ENCODE results near the gene MEI1.
"Not testable (repeated sequence)": the region's sequence is repeated elsewhere in the genome, so short reads cannot be mapped to it uniquely, and the experiment has no call there.

MEI1 gene

DNA sequence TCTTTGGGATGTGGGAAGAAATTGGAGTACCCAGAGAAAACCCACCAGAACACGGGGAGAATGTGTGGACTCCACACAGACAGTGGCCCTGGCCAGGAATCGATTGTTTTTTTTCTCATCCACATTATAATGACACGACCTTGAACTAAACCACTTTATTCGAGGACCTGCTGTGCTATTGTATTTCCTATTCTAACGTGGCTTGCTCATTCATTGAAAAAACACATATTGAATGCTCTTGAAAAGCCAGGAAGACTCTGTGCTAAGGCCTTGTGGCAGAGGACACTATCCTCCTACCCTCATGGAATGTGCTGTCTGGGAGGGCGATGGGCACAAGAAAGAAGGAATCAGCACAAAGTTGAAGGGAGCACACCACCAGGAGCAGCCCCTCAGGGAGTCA lies 124.5 kb downstream of the MEI1 start:
- no peak for DNase-seq

DNA sequence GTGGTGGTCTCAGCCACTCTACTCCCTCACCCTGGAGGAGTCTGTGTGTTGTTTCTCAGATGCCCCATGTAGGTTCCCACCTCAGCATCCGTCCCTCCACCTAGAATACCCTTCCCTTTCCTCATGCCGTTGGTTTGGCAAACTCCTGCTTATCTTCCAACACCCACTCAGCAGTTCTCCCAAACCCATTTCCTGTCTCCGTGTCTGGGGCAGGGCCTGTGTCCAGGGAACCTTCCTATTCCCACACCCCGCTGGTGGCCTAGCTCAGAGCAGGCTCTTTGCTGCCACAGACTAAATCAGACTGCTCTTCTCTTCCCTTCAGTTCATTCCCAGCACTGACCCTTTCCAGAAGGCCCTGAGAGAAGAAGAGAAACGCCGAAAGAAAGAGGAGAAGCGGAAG lies 126.1 kb downstream of the MEI1 start:
- DNase-seq: no peak

DNA sequence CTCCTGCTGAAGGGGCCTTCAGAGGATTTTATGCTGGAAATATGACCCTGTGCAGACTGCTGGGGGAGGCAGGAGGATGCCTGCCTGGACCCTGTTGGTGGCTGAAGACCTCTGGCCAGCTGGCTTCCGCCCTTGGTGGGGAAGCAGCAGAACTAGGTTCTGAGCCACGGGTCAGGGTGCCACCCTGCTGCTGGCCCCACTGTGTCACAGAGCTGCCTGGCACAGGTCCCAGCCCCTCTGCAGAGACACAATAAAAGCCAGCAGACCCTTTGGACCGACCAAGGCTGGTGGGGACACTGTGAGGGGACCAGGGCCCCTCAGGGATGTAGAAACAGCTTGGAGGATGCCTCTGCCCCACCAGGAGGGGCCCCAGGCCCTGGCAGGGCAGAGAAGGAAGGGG lies 126.7 kb downstream of the MEI1 start:
- no peak for DNase-seq

DNA sequence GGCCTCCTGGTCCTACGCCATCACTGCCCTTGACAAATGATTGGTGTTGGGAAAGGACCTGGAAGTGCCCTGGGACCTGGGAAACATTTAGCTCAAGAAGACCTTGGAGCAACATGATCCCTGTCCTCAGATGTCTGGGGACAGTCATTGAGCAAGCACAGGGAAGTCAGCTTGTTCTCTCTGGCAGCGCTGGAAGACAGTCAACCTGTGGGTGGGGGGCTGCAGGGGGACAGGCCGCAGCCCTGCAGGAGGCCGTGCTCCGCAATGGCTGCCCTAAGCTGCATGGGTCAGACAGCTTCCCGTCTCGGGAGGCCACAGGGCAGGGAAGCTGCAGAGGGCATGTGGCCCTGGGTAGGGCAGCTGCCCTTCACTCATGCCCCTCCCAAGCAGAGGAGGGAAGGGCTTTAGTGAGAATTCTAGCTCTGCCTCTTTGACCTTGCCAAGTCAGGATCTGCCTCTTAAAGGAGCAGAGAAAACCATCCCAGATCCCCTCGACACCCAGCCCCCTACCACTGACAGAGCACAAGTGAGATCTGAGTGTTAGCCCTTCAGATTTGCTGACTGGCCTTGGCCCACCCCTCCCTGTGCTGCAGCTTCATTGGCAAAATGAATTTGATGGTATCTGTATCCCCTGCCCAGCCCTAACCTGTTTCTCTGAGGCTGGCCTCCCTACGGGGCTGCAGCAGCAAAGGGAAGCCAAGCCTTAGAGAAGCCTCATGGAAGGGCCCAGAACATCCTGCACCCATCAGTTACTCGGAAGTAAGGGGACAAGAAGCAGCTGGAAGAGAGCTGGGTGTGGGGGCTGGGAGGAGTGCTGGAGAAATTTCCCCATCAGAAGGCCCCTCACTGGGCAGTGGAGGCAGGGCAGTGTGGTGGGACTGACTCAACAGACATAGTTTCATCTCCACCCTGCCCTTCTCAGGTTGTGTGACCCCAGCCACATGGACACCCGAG lies 127.4 kb downstream of the MEI1 start:
- no peak for DNase-seq

DNA sequence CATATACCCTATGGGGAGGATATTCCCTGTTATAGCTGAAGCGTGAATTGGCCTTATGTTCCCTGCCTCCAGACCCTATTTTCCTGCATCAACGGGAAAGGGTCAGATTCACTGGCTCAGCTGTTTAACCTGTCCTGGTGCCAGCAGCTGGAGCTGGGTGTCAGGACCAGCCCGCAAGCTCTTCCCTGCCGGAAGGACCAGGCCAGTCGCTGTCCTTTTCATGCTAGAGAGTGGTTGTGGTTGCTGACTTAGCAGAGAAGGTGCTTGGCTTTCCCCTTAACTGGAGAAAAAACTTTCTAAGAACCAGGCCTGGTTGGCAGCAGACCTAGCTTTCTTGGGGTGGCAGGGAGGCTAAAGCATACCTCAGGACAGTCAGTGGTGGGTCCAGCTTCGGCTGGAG lies 128.4 kb downstream of the MEI1 start:
- no peak for DNase-seq

DNA sequence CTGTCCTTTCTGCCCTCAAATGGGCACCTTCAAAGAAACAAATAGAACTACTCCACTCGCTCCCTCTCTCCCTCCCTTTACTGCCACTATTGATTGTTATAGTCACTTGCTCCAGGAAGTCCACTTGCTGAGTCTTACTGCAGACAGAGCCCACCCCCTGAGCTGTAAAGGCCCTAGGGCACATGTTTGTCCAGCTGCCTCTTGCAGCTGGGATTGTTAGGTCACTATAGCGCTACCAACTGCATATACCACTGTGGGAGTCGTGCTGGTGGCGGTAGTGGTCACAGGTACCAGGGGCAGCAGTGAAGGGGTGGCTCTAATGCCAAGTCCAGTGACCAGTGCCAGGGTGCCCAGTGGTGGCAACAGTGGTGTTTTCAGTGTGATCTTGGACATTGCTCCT lies 129.2 kb downstream of the MEI1 start:
- DNase-seq: no peak

DNA sequence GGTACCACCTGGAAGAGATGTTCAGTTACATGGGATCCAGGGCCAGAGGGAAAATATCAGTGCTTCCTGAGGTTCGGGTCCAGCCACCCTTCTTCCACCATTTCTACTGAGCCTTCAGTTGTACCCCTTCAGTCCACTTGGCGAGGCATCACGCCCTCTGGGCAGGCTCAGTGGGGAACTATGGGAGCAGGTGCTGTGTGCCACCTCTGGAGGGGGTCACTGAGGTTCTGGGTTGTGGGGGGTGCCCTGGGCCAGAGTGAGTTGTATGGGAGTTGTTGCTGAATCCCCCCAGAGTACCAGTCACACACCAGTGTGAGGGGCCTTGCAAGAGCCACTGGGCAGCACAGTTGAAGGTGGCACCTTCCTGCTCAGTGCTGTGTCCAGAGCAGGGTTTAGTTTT lies 130.9 kb downstream of the MEI1 start:
- DNase-seq: no peak

DNA sequence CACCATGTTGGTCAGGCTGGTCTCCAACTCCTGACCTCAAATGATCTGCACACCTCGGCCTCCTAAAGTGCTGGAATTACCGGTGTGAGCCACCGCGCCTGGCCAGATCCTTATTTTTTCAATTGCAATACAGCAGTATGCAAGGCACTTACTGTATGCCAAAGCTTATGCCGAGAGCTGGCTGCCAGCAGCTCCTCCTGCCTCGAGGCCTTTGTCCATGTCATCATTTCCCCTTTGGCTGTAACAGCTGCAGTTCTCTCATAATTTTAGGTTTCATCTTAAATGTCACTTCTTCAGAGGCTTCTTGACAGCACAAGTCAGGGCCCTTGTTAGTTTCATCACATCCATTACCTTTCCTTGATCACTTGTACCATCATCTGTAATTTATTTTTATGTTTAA lies 132.1 kb downstream of the MEI1 start:
- DNase-seq: peak; percentile 80

DNA sequence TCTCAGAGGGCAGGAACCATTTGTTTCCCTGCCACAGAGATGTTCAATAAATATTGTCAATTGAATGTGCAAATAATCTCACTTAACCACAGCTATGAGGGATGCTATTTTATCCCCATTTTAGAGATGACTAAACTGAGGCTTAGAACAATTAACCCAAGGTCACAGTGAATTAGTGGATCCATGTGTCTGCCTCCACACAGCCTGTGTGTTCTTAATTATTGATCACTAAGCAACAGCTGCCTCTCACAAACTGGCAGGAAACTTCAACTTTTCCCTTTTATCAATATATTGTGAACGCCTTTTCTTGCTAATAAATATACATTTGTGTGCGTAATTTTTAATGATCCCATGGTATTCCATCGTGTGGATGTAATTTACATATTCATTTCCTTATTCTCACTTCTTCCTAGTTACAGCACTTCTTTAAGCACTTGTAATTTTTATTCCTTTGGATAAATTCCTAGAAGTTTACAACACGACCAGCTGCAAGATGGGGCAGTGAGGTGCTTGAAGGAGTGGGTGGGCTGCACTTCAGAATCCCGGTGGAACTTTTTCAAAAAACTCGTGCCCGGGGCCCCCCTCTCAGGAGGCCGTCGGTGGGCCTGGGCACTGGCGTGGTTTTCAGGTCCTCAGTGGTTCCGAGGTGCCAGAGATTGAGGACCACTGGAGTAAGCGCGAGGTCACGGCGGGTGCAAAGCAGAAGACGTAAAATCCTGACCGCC lies 132.7 kb downstream of the MEI1 start:
- DNase-seq: peak; percentile 41

DNA sequence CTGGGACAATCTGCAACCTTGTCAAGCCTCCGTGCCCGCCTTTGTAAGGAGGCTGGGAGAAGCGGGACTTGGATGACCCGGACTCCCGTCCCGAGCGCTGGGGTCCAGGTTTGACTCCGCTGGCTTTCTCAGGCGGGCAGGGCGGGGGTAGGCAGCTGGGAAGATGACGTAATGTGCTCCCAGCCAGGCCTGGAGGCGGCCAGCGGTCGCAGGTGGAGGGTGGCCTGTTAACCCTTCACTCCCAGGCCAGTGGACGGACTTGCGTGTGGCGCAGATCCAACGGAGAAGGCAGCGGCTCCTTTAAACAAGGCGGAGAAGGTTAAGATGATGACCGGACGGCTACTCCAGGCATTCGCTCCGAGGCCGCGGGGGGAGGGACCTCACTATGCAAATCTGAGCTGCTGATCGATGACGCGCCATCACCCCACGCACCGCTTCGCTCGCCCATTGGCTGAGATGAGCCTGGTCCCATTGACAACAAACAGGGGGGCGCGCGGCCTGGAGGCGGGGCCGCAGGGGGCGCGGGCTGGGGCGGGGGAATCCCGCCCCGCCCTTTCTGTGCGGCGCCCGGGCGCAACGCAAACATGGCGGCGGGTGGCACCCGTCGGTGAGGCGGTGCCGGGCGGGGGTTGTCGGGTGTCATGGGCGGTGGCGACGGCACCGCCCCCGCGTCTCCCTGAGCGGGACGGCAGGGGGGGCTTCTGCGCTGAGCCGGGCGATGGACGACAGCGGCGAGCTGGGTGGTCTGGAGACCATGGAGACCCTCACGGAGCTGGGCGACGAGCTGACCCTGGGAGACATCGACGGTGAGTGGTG lies 133.5 kb downstream of the MEI1 start, which contains the start of gene SREBF2:
SREBF2 (plus strand) TSS at position 553 of the 816 bp plus-strand sequence; CDS start at position 719, 166 bp downstream.
- peak; percentile 99 for DNase-seq

DNA sequence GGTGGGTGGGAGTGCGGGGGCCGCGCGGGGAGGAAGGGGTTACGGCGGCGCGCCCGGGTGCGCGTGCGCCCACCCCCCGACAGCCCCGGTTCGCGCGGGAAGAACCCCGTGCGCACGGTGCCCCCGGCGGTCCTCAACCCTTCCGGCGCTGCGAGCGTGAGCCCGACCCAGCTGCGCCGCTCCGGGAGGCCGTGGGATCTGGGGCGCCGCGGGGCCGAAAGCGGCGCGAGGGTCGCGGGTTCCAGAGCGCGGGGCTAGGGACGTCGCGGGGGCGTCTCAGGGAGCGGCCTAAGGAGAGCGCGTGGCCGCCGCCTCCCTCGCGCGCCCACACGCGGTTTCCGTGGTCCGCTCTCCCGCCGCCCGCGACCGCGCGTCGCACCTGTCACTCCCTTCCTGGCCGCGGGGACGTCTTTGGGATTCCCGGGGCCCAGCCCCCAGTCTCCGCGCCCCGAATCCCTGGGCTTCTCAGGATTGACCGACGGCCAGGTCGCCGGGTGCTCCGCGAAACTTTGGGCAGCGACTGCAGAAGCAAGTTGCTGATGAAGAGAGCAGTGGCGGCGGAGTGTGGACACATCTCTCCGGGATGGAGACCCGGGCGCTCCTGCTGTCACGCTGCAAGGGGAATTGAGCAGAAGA lies 134.2 kb downstream of the MEI1 start:
- no peak for DNase-seq

DNA sequence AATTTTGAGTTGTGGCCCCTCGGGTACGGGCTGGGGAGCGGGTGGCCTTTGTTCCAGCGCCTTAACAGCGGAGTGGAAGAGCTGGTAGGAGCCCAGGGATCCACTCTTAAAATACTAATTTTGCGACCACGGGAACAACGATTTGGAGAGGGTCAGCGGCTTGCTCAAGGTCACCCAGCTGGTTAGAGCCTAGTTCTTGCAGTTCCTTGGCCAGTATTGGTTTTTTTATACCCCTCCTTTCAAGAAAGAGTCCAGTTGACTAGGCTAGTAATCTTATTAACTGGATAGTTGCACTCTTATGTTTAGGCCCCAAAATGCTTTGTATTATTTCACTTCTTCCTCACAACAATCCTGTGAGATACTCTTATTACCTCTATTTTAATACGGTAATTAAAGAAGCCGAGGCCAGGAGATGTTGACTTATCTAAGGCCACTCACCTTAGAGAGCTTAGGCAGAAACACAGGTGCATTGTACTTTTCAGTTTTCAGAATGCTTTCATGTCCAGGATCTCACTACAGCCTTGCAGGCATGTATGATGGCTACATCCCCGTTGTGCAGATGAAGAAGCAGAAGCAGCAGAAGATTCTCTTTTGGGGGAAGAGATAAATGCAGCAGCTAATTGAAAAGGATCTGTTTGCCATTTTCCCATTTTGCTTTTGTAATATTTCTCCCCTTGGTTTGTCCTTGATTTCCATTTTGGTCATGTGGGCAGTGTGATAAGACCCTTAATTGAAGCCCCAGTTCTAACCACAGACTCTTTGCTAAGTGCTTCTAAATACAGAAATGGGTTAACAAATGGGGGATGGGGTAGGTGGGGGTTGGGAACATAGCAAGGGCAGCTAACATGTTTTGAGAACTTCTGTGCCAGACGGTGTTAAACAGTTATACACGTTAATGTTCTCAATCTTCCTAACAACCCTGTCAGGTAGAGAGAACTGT lies 135.0 kb downstream of the MEI1 start:
- peak; percentile 20 for DNase-seq

DNA sequence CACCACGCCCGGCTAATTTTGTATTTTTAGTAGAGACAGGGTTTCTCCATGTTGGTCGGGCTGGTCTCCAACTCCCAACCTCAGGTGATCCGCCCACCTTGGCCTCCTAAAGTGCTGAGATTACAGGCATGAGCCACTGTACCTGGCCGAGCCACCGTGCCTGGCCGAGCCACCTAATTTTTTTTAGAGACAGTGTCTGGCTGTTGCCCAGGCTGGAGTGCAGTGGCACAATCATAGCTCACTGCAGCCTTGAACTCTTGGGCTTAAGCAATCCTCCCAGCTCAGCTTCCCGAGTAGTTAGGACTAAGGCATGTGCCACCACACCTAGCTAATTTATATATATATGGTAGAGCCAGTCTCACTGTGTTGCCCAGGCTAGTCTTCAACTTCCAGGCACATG lies 136.2 kb downstream of the MEI1 start:
- DNase-seq: not testable (repeated sequence)

DNA sequence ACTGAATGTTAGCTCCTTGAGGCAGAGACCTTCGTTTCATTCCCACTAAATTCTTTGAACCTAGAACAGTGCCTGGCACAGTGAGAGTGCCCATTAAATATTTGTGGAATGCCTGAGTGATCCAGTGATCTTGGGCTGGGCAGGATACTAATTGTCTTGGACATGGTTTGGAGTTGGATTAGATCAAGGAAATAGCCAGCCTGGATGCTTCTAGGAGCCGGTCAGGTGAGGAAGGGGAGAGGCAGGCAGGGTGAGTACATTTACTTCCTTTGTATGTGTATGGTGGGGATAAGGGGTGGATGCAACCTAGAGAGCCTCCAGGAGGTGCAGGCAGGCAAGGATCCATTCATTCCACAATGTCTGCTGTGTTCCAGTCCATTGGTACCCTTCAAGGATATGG lies 137.2 kb downstream of the MEI1 start:
- no peak for DNase-seq

DNA sequence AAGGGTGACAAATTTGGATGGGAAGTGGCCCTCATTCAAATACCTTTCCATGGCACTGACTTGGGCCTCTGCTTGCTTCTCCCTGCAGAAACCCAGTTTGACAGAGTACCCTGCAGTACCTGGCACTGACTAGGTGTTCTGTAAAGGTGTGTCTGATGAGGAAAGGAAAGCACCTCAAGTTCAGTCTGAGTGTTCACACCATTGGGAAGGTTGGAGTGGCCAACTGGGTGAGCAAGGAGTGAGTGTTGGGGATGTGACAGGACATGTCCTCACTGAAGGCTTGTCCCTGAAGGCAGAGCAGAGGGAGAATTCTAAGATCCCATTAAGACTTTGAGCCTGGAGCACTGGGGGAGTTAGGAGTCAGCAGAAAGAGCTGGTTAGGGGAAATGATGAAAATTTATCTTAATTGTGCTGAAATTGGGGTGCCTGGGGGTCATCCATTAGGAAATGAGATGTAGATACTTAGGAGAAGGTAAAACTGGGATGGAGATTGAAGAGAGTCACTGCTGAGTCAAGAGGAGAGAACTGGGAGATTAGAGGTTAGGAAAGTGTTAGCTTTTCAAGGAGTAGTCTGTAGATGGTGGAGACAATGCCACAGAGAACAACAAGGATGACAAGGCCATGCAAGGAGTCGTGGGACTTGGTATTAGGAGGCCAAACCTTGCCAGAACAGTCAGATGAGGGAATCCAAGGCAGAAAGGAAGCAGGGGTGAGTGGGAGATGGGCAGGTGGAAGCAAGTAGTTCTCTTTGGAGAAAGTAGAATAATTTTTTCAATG lies 139.7 kb downstream of the MEI1 start:
- no peak for DNase-seq

DNA sequence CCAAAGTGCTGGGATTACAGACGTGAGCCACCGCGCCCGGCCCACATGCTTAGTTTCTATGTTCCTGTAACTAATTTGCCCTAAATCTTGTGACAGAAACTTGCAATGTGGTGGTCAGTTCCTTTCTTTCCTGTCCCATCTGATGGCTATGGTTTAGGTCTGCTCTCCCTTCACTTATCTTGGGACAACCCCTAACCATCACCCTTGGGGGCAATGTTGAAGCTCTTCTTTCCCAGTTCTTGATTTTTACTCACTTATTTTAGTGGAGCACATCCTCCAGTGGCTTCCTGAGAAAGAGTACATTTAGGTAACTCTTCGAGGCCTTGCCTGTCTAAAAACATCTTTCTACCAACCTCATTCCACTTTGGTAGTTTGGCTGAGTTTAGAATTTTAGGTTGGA lies 140.9 kb downstream of the MEI1 start:
- DNase-seq: no peak

DNA sequence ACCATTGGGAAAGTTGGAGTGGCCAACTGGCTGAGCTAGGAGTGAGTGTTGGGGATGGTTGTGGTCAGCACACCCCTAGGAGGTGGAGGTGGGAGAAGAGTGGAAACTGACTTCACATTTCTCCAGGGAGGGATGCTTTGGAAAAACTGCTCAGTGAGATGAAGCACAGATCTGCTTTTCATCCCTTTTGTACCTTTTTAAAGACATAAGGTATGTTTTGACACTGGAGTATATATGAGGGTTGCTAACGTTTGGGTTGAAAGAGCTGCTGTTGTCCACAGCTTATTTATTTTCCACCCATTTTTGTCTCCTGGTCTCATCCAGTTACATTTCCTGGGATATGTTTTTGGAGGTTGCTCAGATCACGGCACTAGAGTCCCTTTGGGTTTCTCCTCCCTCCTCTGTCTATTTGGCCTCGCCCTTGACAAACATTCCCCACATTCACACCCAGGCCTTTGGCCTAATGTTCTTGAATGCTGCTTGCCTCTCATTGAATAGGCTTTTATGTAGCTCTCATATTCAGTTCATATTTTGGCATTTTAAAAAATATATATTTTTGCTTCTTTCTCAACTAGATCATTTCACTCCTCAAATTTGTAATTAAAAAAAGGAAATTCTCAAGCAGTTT lies 141.9 kb downstream of the MEI1 start:
- no peak for DNase-seq

DNA sequence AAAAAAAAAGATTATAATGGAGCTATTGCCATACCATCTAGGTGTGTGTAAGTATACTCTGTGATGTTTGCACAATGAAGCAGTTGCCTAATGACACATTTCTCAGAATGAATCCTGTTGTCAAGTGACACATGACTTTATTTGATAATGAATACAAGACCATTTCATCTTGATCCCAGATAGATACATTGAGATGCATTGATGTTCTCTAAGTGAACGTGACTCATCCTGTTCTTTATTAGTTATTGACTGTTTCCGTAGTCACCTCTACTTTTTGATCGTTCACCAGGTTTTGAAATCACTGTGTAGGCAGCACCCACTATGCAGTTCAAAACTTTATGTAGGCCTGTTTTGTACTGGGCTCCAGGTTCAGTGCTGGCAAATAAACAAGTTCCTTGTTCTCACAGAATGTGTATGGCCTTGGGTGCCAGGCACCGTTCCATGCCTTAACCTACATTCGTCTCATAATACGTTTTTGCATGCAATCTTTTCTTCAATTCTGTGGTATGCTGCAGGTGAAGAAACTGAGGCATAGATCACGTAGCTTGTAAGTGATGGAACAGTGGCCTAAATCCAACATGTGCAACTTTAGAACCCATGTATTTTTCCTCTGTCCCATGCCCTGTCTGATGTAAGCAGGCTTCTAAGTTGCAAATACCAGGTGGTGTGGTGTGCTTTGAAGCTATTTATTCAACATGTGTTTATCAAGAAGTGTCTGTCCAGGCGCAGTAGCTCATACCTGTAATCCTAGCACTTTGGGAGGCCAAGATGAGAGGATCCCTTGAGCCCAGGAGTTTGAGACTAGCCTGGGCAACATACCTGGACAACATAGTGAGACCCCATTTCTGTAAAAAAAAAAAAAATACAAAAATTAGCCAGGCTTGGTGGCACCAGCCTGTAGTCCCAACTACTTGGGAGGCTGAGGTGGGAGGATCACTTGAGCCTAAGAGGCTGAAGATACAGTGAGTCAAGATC lies 144.0 kb downstream of the MEI1 start:
- no peak for DNase-seq

DNA sequence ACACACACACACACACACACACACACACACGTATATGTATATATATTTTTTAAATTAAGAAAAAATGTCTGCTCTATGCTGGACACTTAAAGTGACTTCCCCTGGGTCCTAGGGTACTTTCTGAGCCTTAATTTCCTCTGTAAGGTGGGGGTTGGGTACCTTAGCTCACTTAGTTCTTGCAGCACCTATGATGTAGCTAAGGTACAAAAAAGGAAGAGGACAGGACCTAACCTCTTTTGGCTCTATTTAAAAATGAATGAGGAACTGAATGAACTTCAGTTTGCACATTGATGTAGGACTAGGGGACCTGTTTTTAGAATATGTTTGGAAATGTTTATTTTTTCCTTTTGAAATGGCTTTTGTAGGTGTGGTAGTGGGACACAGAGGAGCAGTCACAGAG lies 144.7 kb downstream of the MEI1 start:
- no peak for DNase-seq
